K562 (cell line): ENCODE data around the gene RUVBL1. TPM values are rescaled to one million over a fixed set of nuclear protein-coding genes. Genes with fewer than 3 reads are reported as not detected.
A peak's percentile ranks its signal among the peaks of the same experiment; 100 is the strongest.

Experiments used
- ARHGAP35 ChIP-seq: fragments of 450-650 bp; IDR thresholded peaks from 2 replicates; pipeline ENCODE4 v1.6.1; 2018; ENCODE audit not compliant: partially characterized antibody
- CBX1 ChIP-seq: sonication (generic); IDR thresholded peaks from 2 replicates; pipeline ENCODE4 v1.6.1; 2016; ENCODE audit warnings: antibody characterized with exemption, low read depth, mild to moderate bottlenecking
- DDX20 ChIP-seq: fragments of 450-650 bp; IDR thresholded peaks from 2 replicates; pipeline ENCODE4 v1.6.1; 2016; ENCODE audit warnings: missing genetic modification characterization, low read depth, mild to moderate bottlenecking, missing compliant biosample characterization, moderate library complexity
- DLX4 ChIP-seq: fragments of 250-450 bp; sonication (Bioruptor Pico); IDR thresholded peaks from 2 replicates; pipeline ENCODE4 v1.6.1; 2021; ENCODE audit warnings: mild to moderate bottlenecking
- FIP1L1 ChIP-seq: fragments of 200-400 bp; formaldehyde crosslinking; IDR thresholded peaks from 2 replicates; pipeline ENCODE4 v1.6.1; 2018; ENCODE audit warnings: mild to moderate bottlenecking, low read depth, low read length; ENCODE audit not compliant: poor library complexity, severe bottlenecking
- FOXA1 ChIP-seq: fragments of 450-650 bp; IDR thresholded peaks from 2 replicates; pipeline ENCODE4 v1.6.1; 2016; ENCODE audit warnings: mild to moderate bottlenecking, borderline replicate concordance
- FOXJ3 ChIP-seq: sonication (generic); formaldehyde crosslinking; IDR thresholded peaks from 2 replicates; pipeline ENCODE4 v1.4.0; 2020; ENCODE audit warnings: mild to moderate bottlenecking, missing genetic modification reagents
- HMG20B ChIP-seq: fragments of 250-450 bp; sonication (Bioruptor Pico); IDR thresholded peaks from 2 replicates; pipeline ENCODE4 v1.5.0; 2021; ENCODE audit warnings: mild to moderate bottlenecking
- KHSRP ChIP-seq: fragments of 450-650 bp; IDR thresholded peaks from 2 replicates; pipeline ENCODE4 v1.6.1; 2017
- KLF1 ChIP-seq: fragments of 450-650 bp; IDR thresholded peaks from 2 replicates; pipeline ENCODE4 v1.6.1; 2016; ENCODE audit warnings: missing genetic modification characterization, missing compliant biosample characterization
- POLR2A ChIP-seq: fragments of 450-650 bp; conservative IDR thresholded peaks from 2 replicates; pipeline ENCODE4 v1.6.1; 2016
- RBM25 ChIP-seq: fragments of 200-400 bp; formaldehyde crosslinking; IDR thresholded peaks from 2 replicates; pipeline ENCODE4 v1.6.1; 2018; ENCODE audit warnings: low read length, low read depth, moderate library complexity; ENCODE audit not compliant: severe bottlenecking
- SIRT6 ChIP-seq: IDR thresholded peaks from one replicate; pipeline ENCODE4 v1.6.1; 2012; ENCODE audit warnings: low read depth, mild to moderate bottlenecking, control low read depth, inconsistent platforms, low read length, moderate library complexity
- SRSF3 ChIP-seq: fragments of 200-400 bp; formaldehyde crosslinking; IDR thresholded peaks from 2 replicates; pipeline ENCODE4 v1.6.1; 2016; ENCODE audit warnings: mild to moderate bottlenecking, low read length, moderate library complexity; ENCODE audit not compliant: insufficient read depth
- TRIM24 ChIP-seq, 2 experiments: fragments of 450-650 bp; IDR thresholded peaks; 2 replicates each; pipeline ENCODE4 v1.6.1; 2016
- ZNF780A ChIP-seq: fragments of 250-450 bp; sonication (Bioruptor Pico); IDR thresholded peaks from 2 replicates; pipeline ENCODE4 v1.5.0; 2021; ENCODE audit warnings: mild to moderate bottlenecking
- polyA plus RNA-seq, 8 experiments: library from polyadenylated mRNA; depleted of rRNA in 4 of 8; stranded (reverse) in 5 of 8; unstranded in 3 of 8; fragments of >200 nt; fragmentation: Nextera tagmentation in 2 of 8; fragmentation: Illumina TruSeq in 1 of 8; extraction: Ambion mirVana in 2 of 8; extraction: Trizol in 1 of 8; gene quantifications; 2 replicates each; pipeline versions ENCODE4 v1.2.1 to v1.2.3, GENCODE V29; 2011 to 2014; ENCODE audit warnings: inconsistent platforms in 1 of 8, missing spikeins in 1 of 8
- total RNA-seq, 7 experiments: library from RNA; depleted of rRNA in 6 of 7; stranded (reverse); fragments of >200 nt in 6 of 7; fragmentation: Illumina TruSeq in 2 of 7; extraction: Trizol in 2 of 7; gene quantifications; 2 replicates each; pipeline versions ENCODE4 v1.2.1 to v1.2.3, GENCODE V29; 2011 to 2021; ENCODE audit warnings: low replicate concordance in 1 of 7
- TF ChIP-seq, protein P1 (sequence below): fragments of 450-650 bp; IDR thresholded peaks from 2 replicates; pipeline ENCODE4 v1.6.1; 2017; ENCODE audit warnings: mild to moderate bottlenecking, moderate library complexity
- TF ChIP-seq, protein P2 (sequence below): sonication (generic); formaldehyde crosslinking; IDR thresholded peaks from 2 replicates; pipeline ENCODE4 v1.8.0; 2022; ENCODE audit warnings: mild to moderate bottlenecking, missing genetic modification reagents
- TF ChIP-seq, protein P3 (sequence below): sonication (generic); formaldehyde crosslinking; IDR thresholded peaks from 2 replicates; pipeline ENCODE4 v1.8.0; 2022; ENCODE audit warnings: mild to moderate bottlenecking, missing genetic modification reagents
- TF ChIP-seq, protein P4 (sequence below): fragments of 450-650 bp; conservative IDR thresholded peaks from 2 replicates; pipeline ENCODE4 v1.6.1; 2016; ENCODE audit warnings: missing genetic modification characterization, low read depth, mild to moderate bottlenecking, control low read depth, missing compliant biosample characterization

RUVBL1 gene
- total and polyA plus RNA-seq, 9 of the 15 experiments (the other 6 are each of a cell fraction or from before 2014, with no cell fraction given) = 20.7 to 147 (median 113) TPM

- TF ChIP-seq DLX4 (CRISPR knock-in tag) = no peak
- TF ChIP-seq, protein P1, sequence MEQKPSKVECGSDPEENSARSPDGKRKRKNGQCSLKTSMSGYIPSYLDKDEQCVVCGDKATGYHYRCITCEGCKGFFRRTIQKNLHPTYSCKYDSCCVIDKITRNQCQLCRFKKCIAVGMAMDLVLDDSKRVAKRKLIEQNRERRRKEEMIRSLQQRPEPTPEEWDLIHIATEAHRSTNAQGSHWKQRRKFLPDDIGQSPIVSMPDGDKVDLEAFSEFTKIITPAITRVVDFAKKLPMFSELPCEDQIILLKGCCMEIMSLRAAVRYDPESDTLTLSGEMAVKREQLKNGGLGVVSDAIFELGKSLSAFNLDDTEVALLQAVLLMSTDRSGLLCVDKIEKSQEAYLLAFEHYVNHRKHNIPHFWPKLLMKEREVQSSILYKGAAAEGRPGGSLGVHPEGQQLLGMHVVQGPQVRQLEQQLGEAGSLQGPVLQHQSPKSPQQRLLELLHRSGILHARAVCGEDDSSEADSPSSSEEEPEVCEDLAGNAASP = no peak
- TF ChIP-seq, protein P2, sequence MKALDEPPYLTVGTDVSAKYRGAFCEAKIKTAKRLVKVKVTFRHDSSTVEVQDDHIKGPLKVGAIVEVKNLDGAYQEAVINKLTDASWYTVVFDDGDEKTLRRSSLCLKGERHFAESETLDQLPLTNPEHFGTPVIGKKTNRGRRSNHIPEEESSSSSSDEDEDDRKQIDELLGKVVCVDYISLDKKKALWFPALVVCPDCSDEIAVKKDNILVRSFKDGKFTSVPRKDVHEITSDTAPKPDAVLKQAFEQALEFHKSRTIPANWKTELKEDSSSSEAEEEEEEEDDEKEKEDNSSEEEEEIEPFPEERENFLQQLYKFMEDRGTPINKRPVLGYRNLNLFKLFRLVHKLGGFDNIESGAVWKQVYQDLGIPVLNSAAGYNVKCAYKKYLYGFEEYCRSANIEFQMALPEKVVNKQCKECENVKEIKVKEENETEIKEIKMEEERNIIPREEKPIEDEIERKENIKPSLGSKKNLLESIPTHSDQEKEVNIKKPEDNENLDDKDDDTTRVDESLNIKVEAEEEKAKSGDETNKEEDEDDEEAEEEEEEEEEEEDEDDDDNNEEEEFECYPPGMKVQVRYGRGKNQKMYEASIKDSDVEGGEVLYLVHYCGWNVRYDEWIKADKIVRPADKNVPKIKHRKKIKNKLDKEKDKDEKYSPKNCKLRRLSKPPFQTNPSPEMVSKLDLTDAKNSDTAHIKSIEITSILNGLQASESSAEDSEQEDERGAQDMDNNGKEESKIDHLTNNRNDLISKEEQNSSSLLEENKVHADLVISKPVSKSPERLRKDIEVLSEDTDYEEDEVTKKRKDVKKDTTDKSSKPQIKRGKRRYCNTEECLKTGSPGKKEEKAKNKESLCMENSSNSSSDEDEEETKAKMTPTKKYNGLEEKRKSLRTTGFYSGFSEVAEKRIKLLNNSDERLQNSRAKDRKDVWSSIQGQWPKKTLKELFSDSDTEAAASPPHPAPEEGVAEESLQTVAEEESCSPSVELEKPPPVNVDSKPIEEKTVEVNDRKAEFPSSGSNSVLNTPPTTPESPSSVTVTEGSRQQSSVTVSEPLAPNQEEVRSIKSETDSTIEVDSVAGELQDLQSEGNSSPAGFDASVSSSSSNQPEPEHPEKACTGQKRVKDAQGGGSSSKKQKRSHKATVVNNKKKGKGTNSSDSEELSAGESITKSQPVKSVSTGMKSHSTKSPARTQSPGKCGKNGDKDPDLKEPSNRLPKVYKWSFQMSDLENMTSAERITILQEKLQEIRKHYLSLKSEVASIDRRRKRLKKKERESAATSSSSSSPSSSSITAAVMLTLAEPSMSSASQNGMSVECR (CRISPR knock-in tag) = no peak
- no peak for TF ChIP-seq ARHGAP35
- no peak; the same call in 1 of the 2 replicates for TF ChIP-seq KLF1
- TF ChIP-seq FOXJ3 (CRISPR knock-in tag) = no peak
- no peak for TF ChIP-seq FIP1L1
- TF ChIP-seq, protein P3, sequence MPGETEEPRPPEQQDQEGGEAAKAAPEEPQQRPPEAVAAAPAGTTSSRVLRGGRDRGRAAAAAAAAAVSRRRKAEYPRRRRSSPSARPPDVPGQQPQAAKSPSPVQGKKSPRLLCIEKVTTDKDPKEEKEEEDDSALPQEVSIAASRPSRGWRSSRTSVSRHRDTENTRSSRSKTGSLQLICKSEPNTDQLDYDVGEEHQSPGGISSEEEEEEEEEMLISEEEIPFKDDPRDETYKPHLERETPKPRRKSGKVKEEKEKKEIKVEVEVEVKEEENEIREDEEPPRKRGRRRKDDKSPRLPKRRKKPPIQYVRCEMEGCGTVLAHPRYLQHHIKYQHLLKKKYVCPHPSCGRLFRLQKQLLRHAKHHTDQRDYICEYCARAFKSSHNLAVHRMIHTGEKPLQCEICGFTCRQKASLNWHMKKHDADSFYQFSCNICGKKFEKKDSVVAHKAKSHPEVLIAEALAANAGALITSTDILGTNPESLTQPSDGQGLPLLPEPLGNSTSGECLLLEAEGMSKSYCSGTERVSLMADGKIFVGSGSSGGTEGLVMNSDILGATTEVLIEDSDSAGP (CRISPR knock-in tag) = no peak
- no peak for TF ChIP-seq TRIM24 (IDR thresholded peaks at IDR 0.05)
- no peak for TF ChIP-seq SRSF3
- TF ChIP-seq, protein P4, sequence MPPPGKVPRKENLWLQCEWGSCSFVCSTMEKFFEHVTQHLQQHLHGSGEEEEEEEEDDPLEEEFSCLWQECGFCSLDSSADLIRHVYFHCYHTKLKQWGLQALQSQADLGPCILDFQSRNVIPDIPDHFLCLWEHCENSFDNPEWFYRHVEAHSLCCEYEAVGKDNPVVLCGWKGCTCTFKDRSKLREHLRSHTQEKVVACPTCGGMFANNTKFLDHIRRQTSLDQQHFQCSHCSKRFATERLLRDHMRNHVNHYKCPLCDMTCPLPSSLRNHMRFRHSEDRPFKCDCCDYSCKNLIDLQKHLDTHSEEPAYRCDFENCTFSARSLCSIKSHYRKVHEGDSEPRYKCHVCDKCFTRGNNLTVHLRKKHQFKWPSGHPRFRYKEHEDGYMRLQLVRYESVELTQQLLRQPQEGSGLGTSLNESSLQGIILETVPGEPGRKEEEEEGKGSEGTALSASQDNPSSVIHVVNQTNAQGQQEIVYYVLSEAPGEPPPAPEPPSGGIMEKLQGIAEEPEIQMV (tag) = no peak
- no peak for TF ChIP-seq KHSRP
- TF ChIP-seq CBX1 = no peak
- TF ChIP-seq HMG20B (CRISPR knock-in tag) = no peak
- TF ChIP-seq RBM25 = peak; percentile 66
- TF ChIP-seq ZNF780A (CRISPR knock-in tag) = no peak
- no peak for TF ChIP-seq FOXA1
- peak; percentile 82 for TF ChIP-seq POLR2A
- TF ChIP-seq DDX20 = no peak
- no peak for TF ChIP-seq SIRT6
These were observed 71.6 kb downstream of the RUVBL1 start, which contains the start of gene SEC61A1 (continued) for GRCh38 chr3:128051837-128052594.
